SK-N-SH treated with all-trans-retinoic acid at 6 μM for 48 hours (cell line): ENCODE results near the gene EMB.
"Not testable (repeated sequence)": the region's sequence is repeated elsewhere in the genome, so short reads cannot be mapped to it uniquely, and the experiment has no call there.

Experiments
- ARNTL ChIP-seq: fragments of 450-650 bp; formaldehyde crosslinking; IDR thresholded peaks from 2 replicates; pipeline ENCODE4 v1.5.0; 2020; ENCODE audit warnings: low read depth, mild to moderate bottlenecking, moderate library complexity, borderline replicate concordance
- CREB5 ChIP-seq: fragments of 250-450 bp; sonication (Bioruptor Pico); IDR thresholded peaks from 2 replicates; pipeline ENCODE4 v1.5.1; 2020; ENCODE audit warnings: low read depth, mild to moderate bottlenecking, moderate library complexity
- OSR1 ChIP-seq: fragments of 250-450 bp; sonication (Bioruptor Pico); IDR thresholded peaks from 2 replicates; pipeline ENCODE4 v1.8.0; 2022; ENCODE audit warnings: moderate library complexity, mild to moderate bottlenecking, inconsistent platforms
- PATZ1 ChIP-seq: fragments of 250-450 bp; sonication (Bioruptor Pico); IDR thresholded peaks from 2 replicates; pipeline ENCODE4 v1.8.0; 2020; ENCODE audit warnings: mild to moderate bottlenecking, moderate library complexity, borderline replicate concordance
- PPARA ChIP-seq: fragments of 250-450 bp; sonication (Bioruptor Pico); IDR thresholded peaks from 2 replicates; pipeline ENCODE4 v1.5.0; 2020; ENCODE audit warnings: mild to moderate bottlenecking, borderline replicate concordance
- SNAI2 ChIP-seq: fragments of 250-450 bp; sonication (Bioruptor Pico); IDR thresholded peaks from 2 replicates; pipeline ENCODE4 v1.5.0; 2020; ENCODE audit warnings: mild to moderate bottlenecking, moderate library complexity
- TCF4 ChIP-seq: fragments of 250-450 bp; sonication (Bioruptor Pico); IDR thresholded peaks from 2 replicates; pipeline ENCODE4 v1.8.0; 2021; ENCODE audit warnings: mild to moderate bottlenecking, moderate library complexity, borderline replicate concordance
- ZFP3 ChIP-seq: fragments of 250-450 bp; sonication (Bioruptor Pico); IDR thresholded peaks from 2 replicates; pipeline ENCODE4 v1.5.0; 2020; ENCODE audit warnings: mild to moderate bottlenecking, moderate library complexity
- ZFP30 ChIP-seq: fragments of 450-650 bp; formaldehyde crosslinking; IDR thresholded peaks from 2 replicates; pipeline ENCODE4 v1.5.0; 2022; ENCODE audit warnings: mild to moderate bottlenecking, moderate library complexity
- ZNF70 ChIP-seq: fragments of 450-650 bp; formaldehyde crosslinking; IDR thresholded peaks from 2 replicates; pipeline ENCODE4 v1.5.0; 2020; ENCODE audit warnings: mild to moderate bottlenecking, moderate library complexity
- TF ChIP-seq, protein P1 (sequence below): fragments of 250-450 bp; sonication (Bioruptor Pico); IDR thresholded peaks from 2 replicates; pipeline ENCODE4 v1.8.0; 2021; ENCODE audit warnings: low read depth, mild to moderate bottlenecking, moderate library complexity, borderline replicate concordance

DNA sequence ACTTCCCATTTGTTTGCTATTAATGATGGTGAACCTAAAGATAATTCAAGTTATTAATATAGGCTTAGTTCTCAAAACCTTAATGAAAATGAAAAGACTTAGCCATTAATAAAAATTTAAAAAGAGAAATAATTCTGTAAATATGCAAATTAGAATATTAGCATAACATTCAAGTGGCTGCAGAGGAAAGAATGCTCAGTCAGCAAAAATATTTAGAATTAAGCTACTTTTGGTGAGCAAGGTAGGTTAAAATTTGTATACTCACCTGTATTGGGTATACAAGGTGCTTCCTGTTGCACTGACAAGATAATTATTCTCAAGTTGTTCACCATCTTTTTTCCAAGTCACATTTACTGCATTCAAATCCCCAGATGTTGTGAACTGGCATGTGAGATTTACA, 30.2 kb downstream of the EMB start:
- not testable (repeated sequence) for TF ChIP-seq PATZ1 (CRISPR knock-in tag); PPARA (CRISPR knock-in tag); TCF4; ZFP30 (CRISPR knock-in tag); CREB5 (CRISPR knock-in tag); OSR1 (CRISPR knock-in tag); ZNF70 (CRISPR knock-in tag); ARNTL (CRISPR knock-in tag); ZFP3 (CRISPR knock-in tag); SNAI2 (CRISPR knock-in tag)
- TF ChIP-seq, protein P1, sequence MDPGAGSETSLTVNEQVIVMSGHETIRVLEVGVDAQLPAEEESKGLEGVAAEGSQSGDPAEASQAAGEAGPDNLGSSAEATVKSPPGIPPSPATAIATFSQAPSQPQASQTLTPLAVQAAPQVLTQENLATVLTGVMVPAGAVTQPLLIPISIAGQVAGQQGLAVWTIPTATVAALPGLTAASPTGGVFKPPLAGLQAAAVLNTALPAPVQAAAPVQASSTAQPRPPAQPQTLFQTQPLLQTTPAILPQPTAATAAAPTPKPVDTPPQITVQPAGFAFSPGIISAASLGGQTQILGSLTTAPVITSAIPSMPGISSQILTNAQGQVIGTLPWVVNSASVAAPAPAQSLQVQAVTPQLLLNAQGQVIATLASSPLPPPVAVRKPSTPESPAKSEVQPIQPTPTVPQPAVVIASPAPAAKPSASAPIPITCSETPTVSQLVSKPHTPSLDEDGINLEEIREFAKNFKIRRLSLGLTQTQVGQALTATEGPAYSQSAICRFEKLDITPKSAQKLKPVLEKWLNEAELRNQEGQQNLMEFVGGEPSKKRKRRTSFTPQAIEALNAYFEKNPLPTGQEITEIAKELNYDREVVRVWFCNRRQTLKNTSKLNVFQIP (CRISPR knock-in tag) = not testable (repeated sequence)
